C4-2B (cell line): ENCODE measurements around the gene GPR31.

Experiments used
- ZFX ChIP-seq: fragments of 450-650 bp; IDR thresholded peaks from 2 replicates; pipeline ENCODE4 v1.6.1; 2017
- TF ChIP-seq, protein P1 (sequence below): fragments of 450-650 bp; conservative IDR thresholded peaks from 2 replicates; pipeline ENCODE4 v1.5.1; 2017; ENCODE audit warnings: mild to moderate bottlenecking

DNA sequence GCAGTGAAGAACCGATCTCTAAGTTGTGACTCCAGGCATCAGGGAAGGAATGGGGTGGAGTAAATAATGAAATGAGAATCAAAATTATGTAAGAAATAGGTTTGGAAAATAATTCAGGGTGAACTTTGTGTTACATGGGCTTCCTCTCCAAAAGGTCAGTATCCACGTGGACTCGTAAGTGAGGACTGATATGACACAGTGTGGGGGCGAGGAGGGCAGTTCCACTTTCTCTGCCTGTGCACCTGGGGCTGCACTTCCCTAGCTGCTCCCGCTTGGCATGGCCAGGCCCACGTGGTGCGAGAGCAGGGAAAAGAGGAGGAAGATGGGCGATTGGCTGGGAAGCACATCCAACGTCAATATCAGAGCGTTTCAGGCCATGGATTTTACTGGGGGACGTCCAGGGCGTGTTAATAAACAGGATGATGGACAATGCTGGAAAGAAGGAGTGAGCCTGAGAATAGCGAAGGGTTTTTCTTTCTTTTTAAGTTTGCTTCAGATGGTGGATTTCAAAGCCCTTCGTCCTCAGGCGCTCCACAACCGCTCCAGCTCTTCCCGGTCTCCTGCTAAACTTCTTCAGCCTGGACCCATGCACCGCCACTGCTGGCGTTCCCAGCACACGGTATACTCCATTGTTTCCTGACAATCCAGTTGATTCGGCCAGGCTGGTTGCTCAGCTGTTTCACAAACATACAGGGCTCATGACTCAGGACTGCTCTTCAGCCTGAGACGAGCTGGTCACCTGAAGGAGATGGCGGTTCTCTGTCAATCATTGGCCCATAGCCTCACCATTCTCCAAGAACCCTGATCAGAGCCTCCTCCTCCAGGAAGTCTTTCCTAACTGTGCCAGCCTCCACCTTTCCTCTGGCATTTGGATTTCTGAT lies 23.1 kb downstream of the GPR31 start:
- TF ChIP-seq, protein P1, sequence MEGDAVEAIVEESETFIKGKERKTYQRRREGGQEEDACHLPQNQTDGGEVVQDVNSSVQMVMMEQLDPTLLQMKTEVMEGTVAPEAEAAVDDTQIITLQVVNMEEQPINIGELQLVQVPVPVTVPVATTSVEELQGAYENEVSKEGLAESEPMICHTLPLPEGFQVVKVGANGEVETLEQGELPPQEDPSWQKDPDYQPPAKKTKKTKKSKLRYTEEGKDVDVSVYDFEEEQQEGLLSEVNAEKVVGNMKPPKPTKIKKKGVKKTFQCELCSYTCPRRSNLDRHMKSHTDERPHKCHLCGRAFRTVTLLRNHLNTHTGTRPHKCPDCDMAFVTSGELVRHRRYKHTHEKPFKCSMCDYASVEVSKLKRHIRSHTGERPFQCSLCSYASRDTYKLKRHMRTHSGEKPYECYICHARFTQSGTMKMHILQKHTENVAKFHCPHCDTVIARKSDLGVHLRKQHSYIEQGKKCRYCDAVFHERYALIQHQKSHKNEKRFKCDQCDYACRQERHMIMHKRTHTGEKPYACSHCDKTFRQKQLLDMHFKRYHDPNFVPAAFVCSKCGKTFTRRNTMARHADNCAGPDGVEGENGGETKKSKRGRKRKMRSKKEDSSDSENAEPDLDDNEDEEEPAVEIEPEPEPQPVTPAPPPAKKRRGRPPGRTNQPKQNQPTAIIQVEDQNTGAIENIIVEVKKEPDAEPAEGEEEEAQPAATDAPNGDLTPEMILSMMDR, result no peak
- no peak for TF ChIP-seq ZFX
